AG08395 (cell line): ENCODE measurements around the gene CAPN2.
"Not testable (repeated sequence)": the region's sequence is repeated elsewhere in the genome, so short reads cannot be mapped to it uniquely, and the experiment has no call there.

ENCODE experiments used
- DNase-seq: peaks from one replicate; pipeline ENCODE4 v3.0.0; 2012; ENCODE audit warnings: mixed read lengths, low spot score

CAPN2 gene

DNA sequence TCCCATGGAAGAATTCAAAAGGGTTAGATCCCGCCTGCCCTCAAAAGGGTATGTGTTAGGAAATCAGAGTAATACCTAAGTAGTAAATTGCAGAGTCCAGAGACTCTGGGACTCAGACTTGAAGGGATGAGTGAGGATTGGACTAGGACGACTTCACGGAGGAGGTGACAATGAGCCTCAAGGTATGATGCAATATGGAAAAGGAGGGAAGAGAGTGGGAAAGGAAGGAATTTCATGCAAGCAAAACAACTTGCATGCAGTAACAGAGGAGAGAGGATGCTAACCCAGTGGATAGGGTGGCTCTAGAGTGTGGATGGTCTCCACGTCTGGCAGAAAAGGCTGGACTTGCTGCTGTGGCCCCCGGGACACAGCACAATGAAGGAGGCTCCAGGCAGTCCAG, 4.8 kb downstream of the CAPN2 start:
- no peak for DNase-seq

DNA sequence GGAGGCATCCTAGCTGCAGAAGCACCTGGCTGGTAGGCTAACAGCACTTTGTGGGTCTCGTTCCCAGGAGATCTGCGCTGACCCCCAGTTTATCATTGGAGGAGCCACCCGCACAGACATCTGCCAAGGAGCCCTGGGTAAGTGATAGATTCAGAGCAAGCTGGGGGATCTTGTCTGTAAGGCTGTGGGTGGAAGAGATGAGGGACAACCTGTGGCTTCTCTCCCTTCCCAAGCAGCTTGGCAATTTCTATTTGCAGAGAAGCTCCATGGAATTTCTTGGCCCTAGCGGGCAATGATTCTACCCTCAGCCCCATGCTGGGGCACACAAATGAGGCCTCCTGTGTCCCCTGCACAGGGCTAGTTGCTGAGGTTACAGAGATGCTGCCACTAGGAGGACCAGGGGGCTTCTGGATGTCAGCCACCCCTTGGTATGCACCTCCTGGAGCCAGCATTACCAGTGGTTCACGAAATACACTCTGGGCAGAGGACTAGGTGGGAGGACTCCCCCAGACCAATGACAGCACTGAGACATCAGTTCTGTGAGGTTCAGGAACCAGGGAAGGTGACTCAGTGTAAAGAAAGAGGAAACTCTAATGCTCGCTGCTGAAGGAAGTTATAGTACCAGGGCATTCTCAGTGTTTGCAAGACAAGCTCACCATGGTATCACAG, 5.5 kb downstream of the CAPN2 start:
- DNase-seq = no peak

DNA sequence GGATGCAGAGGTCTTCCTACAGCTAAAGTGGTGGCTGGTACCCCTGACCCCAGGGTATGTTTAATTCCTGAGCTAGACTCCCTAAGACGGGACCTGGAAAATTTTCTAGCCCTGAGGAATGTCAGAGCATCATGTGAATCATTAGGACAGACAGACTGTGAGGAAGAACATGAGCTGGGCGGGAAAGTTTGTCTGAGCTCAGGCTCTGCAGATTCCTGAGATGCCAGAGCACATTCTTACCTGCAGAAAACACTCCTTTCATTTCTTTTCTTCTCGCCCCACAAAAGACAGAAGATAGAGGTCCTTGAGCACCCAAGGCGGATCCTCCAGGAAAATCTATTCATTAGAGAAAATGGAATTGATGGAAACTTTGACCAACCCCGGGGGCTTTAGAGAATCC, 6.5 kb downstream of the CAPN2 start:
- no peak for DNase-seq

DNA sequence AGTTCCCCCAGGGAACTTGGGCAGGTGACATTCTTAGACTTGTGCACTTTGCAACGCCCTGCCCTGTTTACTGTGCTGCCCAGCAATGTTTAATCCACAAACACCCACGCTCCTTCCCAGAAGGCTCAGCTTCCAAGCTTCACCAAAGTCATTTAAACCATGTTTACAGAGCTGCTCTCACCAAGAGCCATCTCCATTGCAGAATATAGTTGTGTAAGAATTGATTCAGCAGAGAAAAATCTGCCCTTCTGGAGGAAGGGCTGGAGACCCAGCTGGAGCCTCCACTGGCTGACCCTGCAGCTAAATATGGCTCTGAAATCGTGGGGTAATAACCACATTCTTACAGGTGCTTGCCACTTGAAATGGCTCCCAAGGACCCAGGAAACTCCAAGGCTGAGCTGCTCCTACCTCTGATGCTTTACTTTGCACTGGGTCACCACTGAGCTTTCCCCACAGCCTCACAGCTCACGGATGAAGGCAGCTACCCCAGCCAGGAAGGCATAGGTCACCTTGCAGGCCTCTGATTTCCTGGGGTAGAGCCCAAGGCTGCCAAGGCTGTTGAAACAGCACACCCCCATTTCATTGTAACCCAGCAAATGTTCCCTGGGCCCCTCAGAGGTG, 8.7 kb downstream of the CAPN2 start:
- peak; percentile 70 for DNase-seq

DNA sequence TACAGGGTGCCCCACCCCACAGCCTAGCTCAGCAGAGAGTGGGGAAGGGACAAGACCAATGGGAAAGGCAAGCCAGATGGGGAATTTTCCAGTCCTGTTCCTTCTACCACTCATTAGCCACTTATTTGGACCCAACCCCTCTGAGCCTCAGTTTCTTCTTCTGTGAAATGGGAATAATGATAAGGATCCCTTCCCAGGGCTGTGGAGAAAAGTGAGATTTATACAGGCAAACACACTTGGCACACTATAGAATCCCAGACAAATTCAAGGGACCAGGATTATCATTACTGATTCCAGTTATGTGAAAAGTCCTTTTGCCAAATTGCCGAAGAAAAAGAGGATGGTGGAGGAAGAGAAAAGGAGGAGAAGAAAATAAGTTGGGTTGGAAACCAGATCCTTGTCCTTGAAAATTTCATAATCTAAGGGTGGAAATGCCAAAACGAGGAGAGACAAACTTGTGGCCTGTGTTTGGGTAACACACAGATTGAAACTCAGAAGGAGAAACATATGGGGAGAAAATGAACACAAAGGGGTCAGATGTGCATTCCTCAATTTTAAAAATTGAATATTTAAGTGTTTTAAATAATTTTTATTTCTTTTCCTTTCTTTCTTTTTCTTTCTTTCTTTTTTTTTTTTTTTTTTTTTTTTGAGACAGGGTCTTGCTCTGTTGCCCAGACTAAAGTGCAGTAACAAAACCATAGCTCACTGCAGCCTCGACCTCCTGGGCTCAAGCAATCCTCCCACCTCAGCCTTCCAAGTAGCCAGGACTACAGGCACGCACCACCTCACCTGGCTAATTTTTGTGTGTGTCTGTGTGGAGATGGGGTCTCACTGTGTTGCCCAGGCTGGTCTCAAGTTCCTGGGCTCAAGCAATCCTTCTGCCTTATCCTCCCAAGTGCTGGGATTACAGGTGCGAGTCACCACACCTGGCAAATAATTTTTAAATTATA, 9.6 kb downstream of the CAPN2 start:
- DNase-seq = no peak

DNA sequence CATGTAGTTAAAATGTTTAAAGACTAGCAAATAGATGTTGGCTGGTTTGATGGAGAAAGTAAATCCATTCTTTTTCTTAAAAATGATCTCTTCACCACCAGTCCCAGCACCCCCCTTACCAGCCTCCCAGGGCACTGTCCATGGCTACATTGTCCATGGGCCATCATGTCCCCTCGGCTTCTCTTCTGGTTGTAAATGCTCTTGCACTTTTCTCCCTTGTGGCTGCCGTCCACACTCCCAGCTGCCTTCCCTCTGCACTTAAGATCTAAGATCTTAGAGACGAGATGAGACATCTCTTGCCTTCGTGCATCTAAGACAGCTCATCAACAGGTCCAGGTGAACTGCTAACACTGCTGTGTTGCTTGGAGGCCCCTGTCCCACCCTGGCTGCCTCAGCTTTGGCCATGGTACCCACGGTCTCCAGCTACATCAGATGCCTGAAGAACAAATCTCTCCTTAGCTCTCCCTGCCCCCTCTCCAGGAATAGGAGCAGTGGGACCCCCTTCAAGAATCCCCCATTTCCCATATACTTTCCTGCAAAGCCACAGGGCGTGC, 11.1 kb downstream of the CAPN2 start:
- DNase-seq = no peak

DNA sequence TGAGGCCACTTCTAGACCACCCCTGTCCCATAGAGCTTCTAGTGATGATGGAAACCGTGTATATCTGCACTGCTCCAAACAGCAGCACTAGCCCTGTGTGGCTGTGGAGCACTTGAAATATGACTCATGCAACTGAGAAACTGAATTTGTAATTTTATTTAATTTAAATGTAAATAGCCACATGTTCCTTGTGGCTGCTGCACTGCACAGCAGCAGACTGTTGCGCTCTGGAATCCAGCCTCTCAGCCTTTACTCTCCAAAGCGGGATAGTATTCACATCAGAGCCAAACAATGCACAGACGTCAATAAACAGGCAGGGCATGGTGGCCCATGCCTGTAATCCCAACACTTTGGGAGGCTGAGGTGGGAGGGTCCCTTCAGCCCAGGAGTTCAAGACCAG, 12.0 kb downstream of the CAPN2 start:
- no peak for DNase-seq

DNA sequence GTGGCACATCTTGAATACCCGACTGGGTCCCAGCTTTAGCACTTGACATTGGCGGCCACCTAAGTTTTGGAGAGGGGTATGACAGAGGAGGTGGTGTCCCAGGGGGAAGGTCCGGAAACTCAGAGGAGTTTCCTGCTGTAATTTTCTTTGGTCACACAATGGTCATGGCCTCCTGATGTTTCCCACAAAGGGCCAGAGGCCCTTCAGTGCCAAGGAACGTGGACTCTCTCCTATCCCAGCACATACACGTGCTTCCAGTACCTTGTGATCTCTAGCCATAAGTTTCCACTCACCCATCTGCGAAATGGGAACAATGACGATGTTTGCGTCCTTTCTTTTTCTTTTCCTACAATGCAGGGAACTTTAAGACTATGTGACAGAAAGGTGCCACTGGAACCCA, 13.2 kb downstream of the CAPN2 start:
- DNase-seq = no peak

DNA sequence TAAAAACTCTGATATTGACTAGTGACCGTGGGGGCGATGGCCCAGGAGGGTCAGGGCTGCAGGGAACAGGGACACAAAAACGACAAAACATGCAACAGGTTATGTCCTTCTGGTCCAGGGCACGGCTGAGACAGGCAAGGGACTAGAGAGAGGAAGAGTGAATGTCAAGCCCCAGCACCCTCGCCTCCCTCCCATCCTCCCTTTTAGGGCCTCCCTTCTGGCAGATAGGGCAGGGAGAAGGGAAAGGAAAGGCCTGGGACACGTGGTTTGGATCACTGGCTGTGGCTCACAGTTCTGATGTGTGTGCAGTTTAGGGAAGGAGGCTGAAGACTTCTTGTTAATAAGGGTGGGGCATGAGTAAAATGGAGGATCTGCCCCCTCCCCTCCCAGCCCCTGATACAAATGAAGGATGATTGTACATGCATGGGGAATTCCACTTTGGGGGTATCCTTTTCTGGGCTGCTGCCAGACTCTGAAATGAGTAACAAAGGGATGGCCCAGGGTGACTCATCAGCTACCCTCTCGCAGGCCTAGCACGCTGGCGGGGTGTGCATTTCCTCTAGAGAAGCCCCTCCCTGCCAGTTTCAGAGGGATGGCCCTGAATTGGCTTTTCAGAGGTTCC, 14.2 kb downstream of the CAPN2 start:
- DNase-seq = peak; percentile 93

DNA sequence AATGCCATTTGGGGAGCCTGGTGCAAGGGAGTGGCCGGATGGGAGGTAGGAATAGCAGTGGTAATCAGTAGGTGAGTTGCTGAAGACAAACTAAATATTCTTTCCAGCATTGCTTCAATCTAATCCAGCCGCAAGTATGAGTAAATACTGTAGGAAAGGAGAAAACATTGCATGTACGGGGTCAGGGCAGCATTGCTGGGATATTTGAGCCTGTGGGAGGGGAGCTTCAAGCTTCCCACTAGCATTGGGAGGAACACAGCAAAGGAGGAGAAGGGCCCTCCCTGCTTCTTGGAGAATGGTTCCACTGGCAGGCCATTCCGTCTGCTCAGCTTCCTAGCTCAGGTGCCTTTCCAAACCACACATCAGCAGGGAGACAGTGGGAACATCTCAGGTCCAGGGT, 15.2 kb downstream of the CAPN2 start:
- DNase-seq = no peak

DNA sequence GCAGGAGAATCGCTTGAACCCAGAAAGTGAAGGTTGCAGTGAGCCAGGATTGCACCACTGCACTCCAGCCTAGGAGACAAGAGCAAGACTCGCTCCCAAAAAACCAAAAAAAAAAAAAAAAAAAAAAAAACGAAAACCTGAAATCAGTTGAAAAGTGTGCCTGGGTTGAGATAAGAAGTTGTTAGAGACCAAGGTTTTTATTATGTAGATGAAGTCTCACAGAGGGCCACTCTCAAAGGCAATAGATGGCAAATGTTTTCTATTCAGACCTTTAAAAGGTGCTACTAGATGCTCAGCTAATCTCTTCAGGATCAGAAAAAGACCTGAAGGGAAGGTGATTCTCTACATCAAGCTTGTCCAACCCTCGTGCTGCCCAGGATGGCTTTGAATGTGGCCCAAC, 17.6 kb downstream of the CAPN2 start:
- no peak for DNase-seq

DNA sequence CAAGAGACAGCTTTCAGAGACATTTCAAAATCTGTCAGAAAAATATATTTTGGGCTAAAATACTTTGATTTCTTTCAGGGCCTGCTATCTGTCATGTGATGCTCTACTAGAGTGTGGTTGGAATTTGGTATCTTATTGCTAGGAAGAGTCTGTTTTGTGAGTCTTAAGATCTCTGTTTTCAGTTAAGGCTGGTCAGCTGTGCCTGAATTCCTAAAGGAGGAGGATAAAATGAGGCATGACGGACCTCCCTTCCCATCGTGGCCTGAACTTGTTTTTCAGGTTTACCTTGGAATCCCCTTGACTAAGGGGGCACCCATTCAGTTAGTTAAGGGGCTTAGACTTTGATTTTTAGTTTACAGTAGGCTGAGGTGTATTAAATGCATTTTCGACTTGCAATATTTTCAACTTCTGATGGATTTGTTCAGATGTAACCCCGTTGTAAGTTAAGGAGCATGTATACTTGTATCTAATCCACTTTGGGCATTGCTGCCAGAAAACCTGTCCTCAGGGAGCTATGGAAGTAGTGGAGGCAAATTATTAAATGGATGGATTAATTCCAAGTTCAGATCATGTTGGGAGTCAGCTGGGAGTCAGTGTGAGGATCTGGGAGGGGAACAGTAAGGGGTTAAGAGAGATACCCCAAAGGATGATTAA, 18.3 kb downstream of the CAPN2 start:
- no peak for DNase-seq

DNA sequence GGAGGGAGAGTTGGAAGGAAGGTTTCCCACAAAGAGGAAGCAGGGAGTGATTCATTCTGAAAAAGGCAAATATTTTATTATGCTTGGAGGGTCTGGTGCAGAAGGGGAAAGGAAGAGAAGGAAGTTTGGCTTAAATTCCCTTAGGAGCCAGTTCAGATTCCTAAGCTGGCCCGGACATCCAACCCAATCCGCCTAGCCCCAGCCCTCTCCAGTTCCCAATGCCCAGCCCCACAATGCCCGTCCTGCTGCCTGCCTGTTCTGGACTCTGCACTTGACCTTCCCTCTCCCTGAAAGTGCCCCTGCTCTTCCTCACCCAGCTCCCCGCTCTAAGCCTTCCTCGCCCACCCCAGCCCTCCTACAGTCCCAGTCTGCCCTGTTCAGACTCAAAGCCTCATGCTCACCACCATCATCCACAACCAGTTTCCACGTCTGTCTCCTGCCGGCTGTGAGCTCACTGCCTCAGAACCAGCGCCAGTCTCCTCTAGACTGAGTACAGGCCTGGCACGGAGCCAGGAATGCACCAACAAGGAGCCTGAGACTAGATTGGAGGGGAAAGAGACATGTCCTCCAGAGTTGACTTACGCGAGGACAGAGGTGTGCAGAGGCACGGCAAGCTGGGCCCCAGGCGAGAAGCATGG, 18.9 kb downstream of the CAPN2 start:
- peak; percentile 58 for DNase-seq

DNA sequence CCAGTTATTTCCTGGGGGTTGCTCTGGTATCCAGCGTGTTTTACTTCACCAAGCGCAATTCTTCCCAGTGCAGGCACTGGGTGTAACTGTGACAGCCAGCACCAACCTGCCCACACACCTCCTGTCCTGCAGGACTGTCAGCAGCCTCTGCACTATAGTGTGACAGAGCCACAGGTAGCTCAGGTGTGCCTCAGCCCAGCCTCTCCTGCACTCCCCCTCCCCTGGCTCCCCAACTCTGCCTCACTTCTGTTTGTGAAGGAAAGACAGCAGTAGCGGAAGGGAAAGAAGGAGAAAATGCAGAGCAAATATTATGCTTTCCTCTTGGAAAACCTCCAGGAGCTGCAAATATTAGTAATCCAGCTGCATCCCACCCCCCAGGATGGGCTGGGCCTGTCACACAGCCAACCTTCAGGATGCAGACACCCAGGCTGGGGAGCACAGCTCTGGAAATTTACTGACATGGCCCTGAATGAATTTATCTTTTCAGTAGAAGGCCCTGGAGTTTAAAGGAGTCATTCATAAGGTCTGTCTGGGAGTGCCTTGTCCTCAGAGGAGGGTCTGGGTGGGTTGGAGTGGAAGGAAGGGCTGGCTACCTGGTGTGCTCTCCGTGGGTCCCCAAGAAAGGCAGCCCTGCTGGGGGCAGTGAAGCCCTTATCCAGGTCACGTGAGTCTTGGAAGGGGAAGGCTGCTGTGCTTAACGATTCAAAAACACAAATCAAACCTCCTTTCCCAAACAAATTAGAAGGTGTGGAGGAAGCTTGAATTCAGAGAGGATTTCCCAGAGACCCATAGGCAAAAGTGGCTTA, 20.9 kb downstream of the CAPN2 start:
- no peak for DNase-seq

DNA sequence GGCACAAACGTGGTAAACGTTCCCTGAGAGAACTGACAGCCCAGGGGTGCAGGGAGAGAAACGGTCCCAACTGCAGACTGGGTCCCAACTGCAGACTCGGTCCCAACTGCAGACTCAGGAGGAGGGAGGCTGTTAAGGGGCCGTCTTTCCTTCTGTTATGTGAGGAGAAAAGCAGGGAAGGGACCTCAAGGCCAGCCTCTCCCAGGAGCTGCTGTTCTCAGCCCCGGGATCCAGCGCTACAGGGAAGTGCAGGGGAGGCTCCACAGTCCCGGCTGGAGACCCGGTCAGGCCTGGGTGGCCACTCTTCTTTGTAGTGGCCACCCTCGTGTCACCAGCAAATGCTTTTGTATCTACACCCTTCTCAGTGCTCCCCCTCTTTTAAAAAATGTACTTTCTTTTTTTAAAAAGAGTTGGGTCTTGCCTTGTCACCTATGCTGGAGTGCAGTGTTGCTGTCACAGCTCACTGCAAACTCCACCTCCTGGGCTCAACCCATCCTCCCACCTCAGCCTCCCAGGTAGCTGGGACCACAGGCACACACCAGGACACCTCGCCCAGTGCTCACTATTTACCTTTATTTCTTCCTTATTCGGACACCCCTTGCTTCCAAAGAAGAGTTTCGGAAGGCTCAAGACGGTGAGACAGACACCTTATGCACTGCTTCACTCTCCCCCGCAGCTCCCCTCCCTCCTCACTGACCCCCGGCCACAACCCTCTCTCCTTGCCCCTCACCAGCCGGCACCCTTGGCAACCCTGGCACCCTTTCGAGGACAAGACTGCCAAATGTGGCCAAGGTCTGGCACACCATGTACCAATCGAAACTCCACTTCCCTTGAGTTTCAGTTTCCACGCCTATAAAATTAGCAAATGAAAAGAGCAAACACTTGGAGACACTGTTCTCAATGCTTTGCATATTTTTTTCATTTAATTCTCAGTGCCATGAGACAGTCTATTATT, 21.8 kb downstream of the CAPN2 start:
- DNase-seq = no peak

DNA sequence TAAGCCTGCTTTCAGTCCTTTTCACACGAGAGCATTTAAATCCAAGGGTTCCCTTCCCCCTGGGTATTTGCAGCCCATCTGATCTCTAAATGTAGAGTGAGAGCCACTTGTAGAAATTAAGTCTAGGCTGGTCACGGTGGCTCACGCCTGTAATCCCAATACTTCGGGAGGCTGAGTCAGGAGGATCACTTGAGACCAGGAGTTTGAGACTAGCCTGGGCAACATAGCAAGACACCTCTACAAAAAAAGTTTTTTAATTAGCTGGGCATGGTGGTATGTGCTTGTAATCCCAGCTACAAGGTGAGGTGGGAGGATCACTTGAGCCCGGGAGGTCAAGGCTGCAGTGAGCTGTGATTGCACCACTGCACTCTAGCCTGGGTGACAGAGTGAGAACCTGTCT, 24.3 kb downstream of the CAPN2 start:
- not testable (repeated sequence) for DNase-seq

DNA sequence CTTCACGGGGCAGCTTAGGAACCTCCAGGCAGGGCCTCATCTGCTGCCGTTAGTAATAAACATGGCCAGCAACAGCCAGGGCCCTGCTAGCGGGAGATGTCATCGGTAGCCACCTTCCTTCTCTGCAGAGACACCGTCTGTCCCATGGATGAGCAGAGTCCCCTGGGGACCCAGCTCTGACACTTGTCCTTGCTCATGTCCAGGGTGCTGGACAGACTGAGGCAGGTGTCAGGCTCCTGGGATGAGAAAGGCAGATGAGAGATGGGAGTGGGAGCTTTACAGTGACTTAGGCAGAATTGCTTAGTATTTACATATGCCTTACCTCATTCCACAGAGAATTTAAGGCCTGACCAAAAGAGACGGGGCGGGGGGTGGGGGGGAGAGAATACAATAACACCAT, 25.0 kb downstream of the CAPN2 start:
- DNase-seq = no peak

DNA sequence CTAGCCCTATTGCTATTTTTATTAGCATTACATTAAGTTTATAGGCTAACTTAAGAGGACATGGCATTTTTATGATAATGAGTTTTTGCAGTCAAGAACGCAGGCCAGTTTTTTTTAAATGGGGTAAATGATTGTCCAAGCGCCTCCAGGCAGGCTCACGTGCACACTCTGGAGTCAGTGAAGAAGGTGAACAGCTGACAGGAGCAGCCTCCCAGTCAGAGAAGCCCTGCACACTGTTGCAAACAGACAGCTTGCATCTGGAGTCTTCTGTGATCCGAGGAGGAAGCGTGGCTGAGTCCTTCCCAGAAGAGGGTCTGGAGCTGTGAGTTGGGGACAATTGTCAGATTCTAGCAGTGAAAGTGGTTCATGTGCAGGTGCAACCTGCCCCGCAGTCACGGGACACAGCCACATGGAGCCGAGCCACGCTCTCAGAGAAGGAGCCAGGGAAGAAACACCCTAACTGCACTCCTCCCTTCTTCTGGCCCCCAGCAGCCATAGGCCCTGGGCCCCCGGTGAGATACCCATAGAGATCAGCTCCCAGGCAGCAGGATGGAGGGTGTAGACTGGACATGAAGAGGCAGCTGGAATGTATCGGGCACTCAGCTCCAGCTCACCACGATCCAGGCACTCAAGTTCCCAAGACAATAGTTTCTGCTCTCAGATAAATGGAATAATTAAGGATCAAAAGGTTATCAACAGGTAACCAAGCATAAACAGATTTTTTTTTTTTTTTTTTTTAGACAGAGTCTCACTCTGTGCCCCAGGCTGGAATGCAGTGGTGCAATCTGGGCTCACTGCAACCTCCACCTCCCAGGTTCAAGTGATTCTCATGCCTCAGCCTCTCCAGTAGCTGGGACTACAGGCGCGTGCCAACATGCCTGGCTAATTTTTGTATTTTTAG, 26.4 kb downstream of the CAPN2 start:
- no peak for DNase-seq
